Measurements from ENCODE around the gene DUSP7.

Gene DUSP7

DNA sequence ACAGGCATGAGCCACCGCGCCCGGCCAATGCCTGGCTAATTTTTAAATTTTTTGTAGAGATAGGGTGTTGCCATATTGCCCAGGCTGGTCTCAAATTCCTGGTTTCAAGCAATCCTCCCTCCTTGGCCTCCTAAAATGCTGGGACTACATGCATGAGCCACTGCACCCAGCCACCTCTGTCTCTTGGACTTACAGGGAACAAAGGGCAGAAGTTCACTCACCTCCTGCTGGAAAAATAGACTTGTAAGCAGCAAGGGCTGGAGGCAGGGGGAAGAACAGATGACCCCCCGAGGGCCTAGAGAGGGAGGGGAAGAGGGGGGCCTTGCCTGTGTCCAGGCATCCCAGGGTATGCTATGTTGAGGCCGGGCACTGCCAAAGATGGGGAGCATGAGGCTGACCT is 22.2 kb downstream of the DUSP7 start:
- TF ChIP-seq, protein P1, sequence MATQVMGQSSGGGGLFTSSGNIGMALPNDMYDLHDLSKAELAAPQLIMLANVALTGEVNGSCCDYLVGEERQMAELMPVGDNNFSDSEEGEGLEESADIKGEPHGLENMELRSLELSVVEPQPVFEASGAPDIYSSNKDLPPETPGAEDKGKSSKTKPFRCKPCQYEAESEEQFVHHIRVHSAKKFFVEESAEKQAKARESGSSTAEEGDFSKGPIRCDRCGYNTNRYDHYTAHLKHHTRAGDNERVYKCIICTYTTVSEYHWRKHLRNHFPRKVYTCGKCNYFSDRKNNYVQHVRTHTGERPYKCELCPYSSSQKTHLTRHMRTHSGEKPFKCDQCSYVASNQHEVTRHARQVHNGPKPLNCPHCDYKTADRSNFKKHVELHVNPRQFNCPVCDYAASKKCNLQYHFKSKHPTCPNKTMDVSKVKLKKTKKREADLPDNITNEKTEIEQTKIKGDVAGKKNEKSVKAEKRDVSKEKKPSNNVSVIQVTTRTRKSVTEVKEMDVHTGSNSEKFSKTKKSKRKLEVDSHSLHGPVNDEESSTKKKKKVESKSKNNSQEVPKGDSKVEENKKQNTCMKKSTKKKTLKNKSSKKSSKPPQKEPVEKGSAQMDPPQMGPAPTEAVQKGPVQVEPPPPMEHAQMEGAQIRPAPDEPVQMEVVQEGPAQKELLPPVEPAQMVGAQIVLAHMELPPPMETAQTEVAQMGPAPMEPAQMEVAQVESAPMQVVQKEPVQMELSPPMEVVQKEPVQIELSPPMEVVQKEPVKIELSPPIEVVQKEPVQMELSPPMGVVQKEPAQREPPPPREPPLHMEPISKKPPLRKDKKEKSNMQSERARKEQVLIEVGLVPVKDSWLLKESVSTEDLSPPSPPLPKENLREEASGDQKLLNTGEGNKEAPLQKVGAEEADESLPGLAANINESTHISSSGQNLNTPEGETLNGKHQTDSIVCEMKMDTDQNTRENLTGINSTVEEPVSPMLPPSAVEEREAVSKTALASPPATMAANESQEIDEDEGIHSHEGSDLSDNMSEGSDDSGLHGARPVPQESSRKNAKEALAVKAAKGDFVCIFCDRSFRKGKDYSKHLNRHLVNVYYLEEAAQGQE (IDR thresholded peaks at IDR 0.05; ENCODE audit: insufficient read depth in 1 of 2, low read depth in 2 of 2, low read length in 2 of 2), result no peak
- TF ChIP-seq POLR2AphosphoS5 (IDR thresholded peaks at IDR 0.05; ENCODE audit: low read depth, low read length) (no peak), FOXP2 (optimal IDR thresholded peaks at IDR 0.05; ENCODE audit: borderline replicate concordance, extremely low read depth, extremely low read length, insufficient read depth) (no peak), SIN3A (IDR thresholded peaks at IDR 0.05; ENCODE audit: borderline replicate concordance, insufficient read depth, low read length) (no peak), TAF1 (IDR thresholded peaks at IDR 0.05; ENCODE audit: borderline replicate concordance, insufficient read depth, low read length) (no peak)

DNA sequence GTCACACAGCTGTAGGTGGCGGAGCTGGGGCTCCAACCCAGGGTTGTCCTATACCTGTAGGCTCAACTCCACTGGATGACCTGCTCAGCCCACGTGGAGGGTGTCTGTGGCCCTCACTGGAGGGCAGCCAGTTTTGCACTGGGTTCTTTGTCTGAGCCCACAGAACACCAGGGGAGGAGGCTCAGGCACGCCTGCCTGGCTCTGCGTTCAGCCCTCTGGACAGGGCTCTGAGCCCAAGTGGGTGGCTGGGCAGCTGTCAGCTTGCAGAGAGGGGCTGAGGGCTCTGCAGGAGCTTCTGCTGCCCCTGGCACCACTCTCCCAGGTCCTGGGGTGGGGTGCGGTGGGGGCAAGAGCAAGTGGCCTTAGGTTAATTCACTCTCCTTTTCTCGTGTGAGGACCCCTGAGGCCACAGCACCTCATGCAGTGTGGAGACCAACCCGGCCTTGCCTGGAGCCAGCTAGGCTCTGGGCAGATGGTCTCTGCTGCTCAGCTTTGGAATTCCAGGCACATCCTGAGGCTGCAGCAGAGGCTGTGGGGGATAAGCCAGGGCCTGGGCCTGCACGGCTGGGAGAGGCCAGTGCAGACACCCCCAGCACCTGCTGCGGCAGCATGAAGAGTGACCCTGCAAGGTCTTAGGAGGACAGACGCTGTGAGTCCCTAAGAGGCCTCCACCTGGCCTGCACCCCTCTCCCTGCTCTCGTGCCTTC is 23.5 kb downstream of the DUSP7 start:
- no peak for TF ChIP-seq POLR2AphosphoS5 (IDR thresholded peaks at IDR 0.05; ENCODE audit: low read depth, low read length)
- TF ChIP-seq, protein P1 (IDR thresholded peaks at IDR 0.05; ENCODE audit: insufficient read depth in 1 of 2, low read depth in 2 of 2, low read length in 2 of 2), result no peak
- no peak for TF ChIP-seq FOXP2 (optimal IDR thresholded peaks at IDR 0.05; ENCODE audit: borderline replicate concordance, extremely low read depth, extremely low read length, insufficient read depth)
- TF ChIP-seq TAF1 (IDR thresholded peaks at IDR 0.05; ENCODE audit: borderline replicate concordance, insufficient read depth, low read length), result no peak
- TF ChIP-seq SIN3A (IDR thresholded peaks at IDR 0.05; ENCODE audit: borderline replicate concordance, insufficient read depth, low read length), result no peak

DNA sequence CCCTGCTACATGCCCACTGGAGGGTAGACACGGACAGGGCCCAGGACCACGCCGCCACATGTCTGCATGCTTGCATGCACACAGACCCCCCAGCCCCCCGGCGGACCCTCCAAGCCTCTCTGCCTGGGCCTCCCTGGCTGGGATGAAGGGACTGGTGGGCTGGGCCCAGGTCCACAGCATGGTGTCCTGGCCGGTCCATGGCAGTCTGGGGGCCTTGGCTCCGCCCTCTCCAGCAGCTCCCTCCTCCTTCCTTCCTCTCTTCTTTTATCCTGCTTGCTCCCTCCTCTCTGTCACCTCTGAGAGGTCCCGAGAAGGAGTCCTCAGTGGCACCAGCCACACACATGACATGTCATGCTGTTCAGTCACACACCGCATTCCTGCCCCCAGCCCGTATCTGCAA is 24.5 kb downstream of the DUSP7 start:
- TF ChIP-seq TAF1 (IDR thresholded peaks at IDR 0.05; ENCODE audit: borderline replicate concordance, insufficient read depth, low read length) (no peak), POLR2AphosphoS5 (IDR thresholded peaks at IDR 0.05; ENCODE audit: low read depth, low read length) (no peak)

DNA sequence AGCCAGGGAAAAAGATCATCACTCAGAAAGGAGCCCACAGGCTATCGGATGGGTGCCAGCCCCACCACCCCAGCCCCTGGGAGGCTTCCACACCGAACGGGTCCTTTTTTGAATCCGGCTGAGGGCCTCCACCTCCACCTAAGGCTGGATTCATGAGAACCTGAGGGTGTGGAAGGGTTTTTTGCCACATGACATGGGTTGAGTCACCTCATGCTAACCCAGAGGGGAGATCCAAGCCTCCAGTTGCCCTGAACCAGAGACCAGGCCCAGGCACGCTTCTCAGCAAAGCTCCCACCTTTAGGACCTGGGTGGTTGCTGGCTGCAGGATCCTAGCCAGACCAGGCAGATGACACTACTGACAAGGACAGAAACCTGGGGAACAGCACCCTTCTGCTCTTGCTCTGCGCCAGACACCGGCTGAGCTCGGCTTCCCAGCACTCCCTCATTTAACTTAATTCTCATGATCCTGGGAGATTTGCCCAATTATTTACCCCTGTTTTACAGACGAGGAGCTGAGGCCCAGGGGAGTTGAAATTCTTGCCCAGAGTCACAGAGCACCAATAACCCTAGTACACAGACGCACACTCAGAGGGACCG is 25.6 kb downstream of the DUSP7 start:
- TF ChIP-seq FOXP2 (optimal IDR thresholded peaks at IDR 0.05; ENCODE audit: borderline replicate concordance, extremely low read depth, extremely low read length, insufficient read depth) (no peak), POLR2AphosphoS5 (IDR thresholded peaks at IDR 0.05; ENCODE audit: low read depth, low read length) (no peak), SIN3A (IDR thresholded peaks at IDR 0.05; ENCODE audit: borderline replicate concordance, insufficient read depth, low read length) (no peak), TAF1 (IDR thresholded peaks at IDR 0.05; ENCODE audit: borderline replicate concordance, insufficient read depth, low read length) (no peak)
- TF ChIP-seq, protein P1 (IDR thresholded peaks at IDR 0.05; ENCODE audit: insufficient read depth in 1 of 2, low read depth in 2 of 2, low read length in 2 of 2), result no peak

DNA sequence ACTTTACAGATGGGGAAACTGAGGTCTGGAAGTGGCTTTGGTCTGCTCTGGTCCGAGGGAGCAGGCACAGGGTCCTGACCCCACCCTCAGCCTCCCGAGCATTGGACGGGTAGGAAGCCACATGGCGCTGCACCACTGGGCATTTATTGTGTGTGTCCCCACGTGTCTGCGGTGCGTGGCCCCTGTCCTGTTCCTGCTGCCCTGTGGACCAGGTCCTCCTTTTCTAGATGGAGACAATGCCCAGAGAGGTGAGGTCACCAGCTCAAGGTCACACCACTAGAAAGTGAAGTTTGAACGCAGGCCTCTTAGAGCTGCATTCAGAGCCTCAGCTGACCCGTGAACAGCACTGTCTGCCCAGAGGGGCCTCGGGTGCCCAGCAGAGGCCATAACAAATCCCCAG is 26.8 kb downstream of the DUSP7 start:
- no peak for TF ChIP-seq SIN3A (IDR thresholded peaks at IDR 0.05; ENCODE audit: borderline replicate concordance, insufficient read depth, low read length)
- TF ChIP-seq, protein P1 (IDR thresholded peaks at IDR 0.05; ENCODE audit: insufficient read depth in 1 of 2, low read depth in 2 of 2, low read length in 2 of 2), result no peak
- no peak for TF ChIP-seq POLR2AphosphoS5 (IDR thresholded peaks at IDR 0.05; ENCODE audit: low read depth, low read length)
- TF ChIP-seq TAF1 (IDR thresholded peaks at IDR 0.05; ENCODE audit: borderline replicate concordance, insufficient read depth, low read length), result no peak
- TF ChIP-seq FOXP2 (optimal IDR thresholded peaks at IDR 0.05; ENCODE audit: borderline replicate concordance, extremely low read depth, extremely low read length, insufficient read depth), result no peak
